SKM-1 (cell line): ENCODE measurements around the gene TJP2.
"Not testable (repeated sequence)": the region's sequence is repeated elsewhere in the genome, so short reads cannot be mapped to it uniquely, and the experiment has no call there.

Experiments used
- DNase-seq: peaks from one replicate; lab custom pipeline; 2025; ENCODE audit not compliant: unreplicated experiment; lab: John Stamatoyannopoulos, UW

The TJP2 gene

GRCh38 chr9:69279084-69279731, 105.1 kb downstream of the TJP2 start:
- DNase-seq: no peak

GRCh38 chr9:69279733-69280132, 105.7 kb downstream of the TJP2 start:
- DNase-seq: no peak

GRCh38 chr9:69283003-69283402, 108.9 kb downstream of the TJP2 start:
- no peak for DNase-seq

- no peak for DNase-seq
These were observed 118.0 kb downstream of the TJP2 start for GRCh38 chr9:69292078-69292477.

- no peak for DNase-seq
These were observed 119.1 kb downstream of the TJP2 start for GRCh38 chr9:69293156-69293555.

GRCh38 chr9:69295872-69296552, 121.9 kb downstream of the TJP2 start:
- DNase-seq: no peak

DNA sequence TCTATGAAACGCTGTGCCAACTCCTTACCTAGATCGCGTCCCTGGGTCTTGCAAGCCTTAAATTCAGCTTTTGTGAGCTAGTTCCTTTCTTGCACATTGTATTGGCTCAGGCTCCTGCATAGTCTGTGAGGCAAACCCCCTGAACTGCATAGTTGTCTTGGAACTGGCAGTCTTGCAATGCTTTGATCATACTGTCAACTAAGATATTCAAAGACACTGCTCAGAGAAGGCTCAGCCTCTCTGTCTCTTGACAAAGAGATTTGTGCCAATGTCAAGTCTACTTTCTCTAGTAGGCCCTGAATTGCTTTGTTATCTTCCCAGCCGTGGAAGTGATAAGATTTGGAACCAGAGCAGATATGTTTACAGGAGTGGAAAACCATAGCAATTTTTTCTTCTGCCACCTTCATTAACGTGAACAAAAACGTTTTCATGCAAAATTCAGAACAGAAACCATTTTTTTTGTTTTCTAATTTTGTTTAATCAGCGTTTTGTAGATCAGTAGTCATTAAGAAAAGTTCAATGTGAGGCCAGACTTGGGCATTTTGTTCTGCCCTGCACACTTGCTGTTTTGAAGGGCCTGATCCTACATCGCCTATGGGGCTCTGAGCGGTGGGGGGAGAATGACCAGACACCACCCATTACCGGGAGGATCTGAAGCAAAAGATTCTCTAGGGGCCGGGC, 123.4 kb downstream of the TJP2 start:
- no peak for DNase-seq

GRCh38 chr9:69299315-69299714, 125.2 kb downstream of the TJP2 start:
- DNase-seq: no peak

DNA sequence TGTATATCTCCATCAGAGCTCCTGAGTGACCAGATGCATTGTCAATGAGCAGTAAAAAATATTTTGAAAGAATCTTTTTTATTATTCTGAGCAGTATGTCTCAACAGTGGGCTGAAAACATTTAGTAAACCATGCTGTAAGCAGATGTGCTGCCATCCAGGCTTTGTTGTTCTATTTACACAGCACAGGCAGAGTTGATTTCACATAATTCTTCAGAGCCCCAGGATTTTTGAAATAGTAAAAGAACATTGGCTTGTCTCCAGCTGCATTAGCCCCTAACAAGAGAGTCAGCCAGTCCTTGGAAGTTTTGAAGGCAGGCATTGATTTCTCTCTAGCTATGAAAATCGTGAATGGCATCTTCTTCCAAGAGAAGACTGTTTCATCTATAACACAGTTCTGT, 125.7 kb downstream of the TJP2 start:
- no peak for DNase-seq

DNA sequence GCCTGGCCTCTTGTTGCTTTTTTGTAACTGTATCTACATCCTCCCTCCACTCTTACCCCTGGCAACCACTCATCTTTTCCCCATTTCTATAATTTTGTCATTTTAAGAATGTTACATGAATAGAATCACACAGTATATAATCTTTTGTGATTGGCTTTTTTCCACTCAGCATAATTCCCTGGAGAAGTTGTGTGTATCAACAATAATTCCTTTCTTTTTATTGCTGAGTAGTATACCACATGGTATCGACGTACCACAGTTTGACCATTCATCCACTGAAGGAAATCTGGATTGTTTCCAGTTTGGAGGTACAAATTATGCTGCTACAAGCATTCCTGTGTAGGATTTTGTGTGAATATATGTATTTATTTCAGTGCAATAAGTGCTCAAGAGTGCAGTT, 129.3 kb downstream of the TJP2 start:
- no peak for DNase-seq

DNA sequence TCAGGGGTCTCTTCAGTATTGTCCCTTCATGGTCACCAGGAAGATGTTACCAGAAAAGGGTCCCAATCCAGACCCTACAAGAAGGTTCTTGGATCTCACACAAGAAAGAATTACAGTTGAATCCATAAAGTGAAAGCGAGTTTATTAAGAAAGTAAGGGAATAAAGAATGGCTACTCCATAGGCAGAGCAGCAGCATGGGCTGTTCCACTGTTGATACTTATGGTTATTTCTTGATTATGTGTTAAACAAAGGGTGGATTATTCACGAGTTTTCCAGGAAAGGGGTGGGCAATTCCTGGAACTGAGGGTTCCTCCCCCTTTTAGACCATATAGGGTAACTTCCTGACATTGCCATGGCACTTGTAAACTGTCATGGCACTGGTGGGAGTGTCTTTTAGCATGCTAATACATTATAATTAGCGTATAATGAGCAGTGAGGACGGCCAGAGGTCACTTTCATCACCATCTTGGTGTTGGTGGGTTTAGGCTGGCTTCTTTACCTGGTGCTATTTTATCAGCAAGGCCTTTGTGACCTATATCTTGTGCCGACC, 132.9 kb downstream of the TJP2 start:
- DNase-seq: not testable (repeated sequence)

GRCh38 chr9:69307446-69308205, 133.5 kb downstream of the TJP2 start:
- DNase-seq: no peak

DNA sequence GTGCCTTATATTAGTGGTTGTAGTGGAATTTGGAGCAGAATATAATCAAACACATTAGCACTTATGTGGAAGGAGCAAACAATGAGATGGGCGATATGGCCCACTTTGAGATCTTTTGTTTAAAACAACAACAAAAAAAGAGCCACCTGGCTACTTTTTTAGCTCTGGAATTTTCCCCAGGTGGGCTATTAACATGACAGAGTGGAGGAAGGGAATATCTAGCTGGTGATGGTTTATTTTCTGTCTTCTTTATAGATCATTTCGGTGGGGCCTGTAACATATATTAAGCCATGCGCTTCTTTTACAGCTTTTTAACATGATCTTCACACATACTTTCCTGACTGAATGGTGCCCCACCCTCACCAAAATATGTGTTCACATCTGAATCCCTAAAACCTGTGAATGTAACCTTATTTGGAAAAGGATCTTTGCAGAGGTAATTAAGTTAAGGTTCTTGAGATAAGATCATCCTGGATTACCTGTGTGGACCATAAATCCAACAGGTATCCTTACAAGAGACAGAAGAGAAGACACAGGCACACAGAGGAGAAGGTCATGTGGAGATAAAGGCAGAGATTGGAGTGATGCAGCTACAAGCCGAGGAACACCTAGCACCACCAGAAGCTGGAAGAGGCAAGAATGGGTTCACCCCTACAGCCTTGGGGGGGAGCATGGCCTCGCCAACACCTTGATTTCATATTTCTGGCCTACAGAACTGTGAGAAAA, 134.3 kb downstream of the TJP2 start:
- DNase-seq: no peak

GRCh38 chr9:69313175-69313574, 139.1 kb downstream of the TJP2 start:
- no peak for DNase-seq

DNA sequence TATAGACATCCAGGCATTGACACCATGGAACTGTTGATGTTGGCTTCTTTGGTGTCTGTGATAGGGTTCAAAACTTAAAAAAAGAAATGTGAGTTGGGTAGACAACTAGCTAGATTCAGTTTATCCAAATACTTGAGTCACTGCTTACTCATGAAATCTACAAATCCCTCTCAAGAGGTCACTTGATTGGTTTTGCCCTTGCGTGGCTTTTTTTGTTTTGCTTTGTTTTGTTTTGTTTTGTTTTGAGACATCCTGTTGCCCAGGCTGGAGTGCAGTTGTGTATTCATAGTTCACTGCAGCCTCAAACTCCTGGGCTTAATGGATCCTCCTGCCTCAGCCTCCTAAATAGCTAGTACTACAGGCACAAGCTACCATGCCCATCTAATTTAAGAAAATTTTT, 140.5 kb downstream of the TJP2 start:
- DNase-seq: no peak

DNA sequence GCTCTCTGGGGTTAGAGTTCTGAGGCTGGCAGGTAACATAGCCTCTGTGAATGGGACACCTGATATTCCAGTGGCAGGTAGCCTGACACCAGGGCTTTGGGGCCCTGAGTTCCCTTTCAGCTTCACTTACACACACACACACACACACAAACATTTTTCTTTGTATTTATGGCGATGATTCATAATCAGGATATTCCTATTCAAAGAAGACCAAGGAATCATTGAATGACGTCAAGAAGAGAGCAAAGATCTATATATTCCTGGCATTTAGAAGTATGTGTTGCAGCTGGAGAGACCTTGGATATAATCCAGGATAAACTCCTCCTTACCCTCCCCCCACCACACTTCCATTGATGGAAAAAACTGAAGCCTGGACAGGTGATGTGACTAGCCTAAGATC, 143.0 kb downstream of the TJP2 start:
- no peak for DNase-seq

- DNase-seq: no peak
These were observed 143.8 kb downstream of the TJP2 start for GRCh38 chr9:69317894-69318293.

- no peak for DNase-seq
These were observed 145.4 kb downstream of the TJP2 start for GRCh38 chr9:69319324-69320025.

DNA sequence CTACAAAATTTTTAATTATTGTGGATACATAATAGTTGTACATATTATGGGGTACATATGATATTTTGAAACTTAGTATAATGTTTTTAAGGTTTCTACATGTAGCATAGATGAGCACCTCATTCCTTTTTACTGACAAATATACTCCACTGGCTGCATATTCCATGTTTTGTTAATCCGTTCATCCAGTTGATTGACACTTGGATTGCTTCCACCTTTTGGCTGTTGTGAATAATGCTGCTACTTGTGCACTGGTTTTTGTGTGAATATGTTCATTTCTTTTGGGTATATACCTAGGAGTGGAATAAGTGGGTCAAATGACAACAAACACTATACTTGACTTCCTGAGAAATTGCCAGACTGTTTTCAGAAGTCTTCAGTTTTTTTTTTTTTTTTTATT, 148.2 kb downstream of the TJP2 start:
- no peak for DNase-seq

- DNase-seq: no peak
These were observed 149.8 kb downstream of the TJP2 start for GRCh38 chr9:69323861-69324260.
